Esophagus muscularis mucosa (tissue), 4 donors: ENCODE results near the gene ACP4. TPM values are rescaled to one million over a fixed set of nuclear protein-coding genes. Genes with fewer than 3 reads are reported as not detected.

Experiments
- DNase-seq: peaks from one replicate; pipeline ENCODE4 v3.0.0-alpha.2; 2017; ENCODE audit errors: extremely low spot score
- H3K27ac ChIP-seq, 4 donors: fragments of 200-600 bp; sonication (generic); replicated peaks in 1 of 4; 1 replicate in 3 of 4; 2 replicates in 1 of 4; pipeline ENCODE4 v1.5.1; 2016 to 2019; ENCODE audit warnings: mild to moderate bottlenecking in 1 of 4
- H3K27me3 ChIP-seq, 4 donors: fragments of 200-600 bp; sonication (generic); one replicate each; pipeline versions ENCODE4 v1.5.1 to v1.6.0; 2016 to 2019
- H3K36me3 ChIP-seq, 4 donors: fragments of 200-600 bp; sonication (generic); one replicate each; pipeline ENCODE4 v1.5.1; 2016 to 2019
- H3K4me1 ChIP-seq, 4 donors: fragments of 200-600 bp; sonication (generic); one replicate each; pipeline ENCODE4 v1.5.1; 2016 to 2019
- H3K4me3 ChIP-seq, 4 donors: fragments of 200-600 bp; sonication (generic); 1 replicate in 2 of 4; 2 replicates in 2 of 4; pipeline ENCODE4 v1.5.1; 2016 to 2019; ENCODE audit warnings: mild to moderate bottlenecking in 4 of 4, moderate library complexity in 1 of 4
- H3K9me3 ChIP-seq, 4 donors: fragments of 200-600 bp; sonication (generic); 1 replicate in 3 of 4; 2 replicates in 1 of 4; pipeline ENCODE4 v1.5.1; 2016 to 2019
- EP300 ChIP-seq: sonication (generic); formaldehyde crosslinking; IDR thresholded peaks from one replicate; pipeline ENCODE4 v1.6.1; 2017; ENCODE audit warnings: antibody characterized with exemption
- POLR2A ChIP-seq: fragments of 450-650 bp; IDR thresholded peaks from one replicate; pipeline ENCODE4 v1.6.1; 2017; ENCODE audit warnings: antibody characterized with exemption, moderate library complexity, mild to moderate bottlenecking, low read depth
- POLR2AphosphoS5 ChIP-seq, 2 donors: sonication (generic); formaldehyde crosslinking; IDR thresholded peaks; one replicate each; pipeline ENCODE4 v1.6.1; 2017; ENCODE audit warnings: antibody characterized with exemption in 2 of 2
- WGBS: methylation state at CpG from one replicate; pipeline ENCODE4 v1.1.5; 2018; 5-methylcytosine and 5-hydroxymethylcytosine counted together
- intact Hi-C: fragments of 100-400 bp; cut with DNase I; formaldehyde crosslinking; loops from one replicate; pipeline ENCODE4 v1.15.1; 2023
- small RNA-seq, 3 donors: library from RNA; depleted of rRNA; stranded (forward); fragments of <200 nt; gene quantifications; one replicate each; pipeline ENCODE3, GENCODE V24; 2016
- total RNA-seq, 4 donors: library from RNA; depleted of rRNA; stranded (reverse); fragments of >200 nt; gene quantifications; one replicate each; pipeline versions ENCODE4 v1.1.0 to v1.2.1, GENCODE V29; 2016
- TF ChIP-seq, protein P1 (sequence below), 3 experiments: fragments of 200-600 bp in 2 of 3; fragments of 450-650 bp in 1 of 3; sonication (generic) in 2 of 3; IDR thresholded peaks; one replicate each; pipeline ENCODE4 v1.5.1; 2017 to 2019; ENCODE audit warnings: antibody characterized with exemption in 3 of 3, mild to moderate bottlenecking in 2 of 3, moderate library complexity in 1 of 3

Gene ACP4
- total RNA-seq, 4 donors from 2014 or later = not detected

GRCh38 chr19:50842130-50842529 is 51.9 kb downstream of the ACP4 start:
- intact Hi-C loops = no loop called here
- no peak overlapping the region for H3K4me3 ChIP-seq
- no peaks in the 10 kb centered on the region for H3K4me1 ChIP-seq
- no peak for DNase-seq
- no peaks in the 10 kb centered on the region for H3K36me3 ChIP-seq
- no peak overlapping the region for H3K27ac ChIP-seq
- 83% methylated on average over 6 of the region's 6 CpGs for whole genome bisulfite sequencing
- H3K27me3 ChIP-seq = peaks cover 0 to 33% (median 0%) of the 10 kb centered on the region in 4 donors
- TF ChIP-seq POLR2AphosphoS5 (IDR thresholded peaks at IDR 0.05) (no peak), POLR2A (no peak), EP300 (no peak)
- TF ChIP-seq, protein P1, sequence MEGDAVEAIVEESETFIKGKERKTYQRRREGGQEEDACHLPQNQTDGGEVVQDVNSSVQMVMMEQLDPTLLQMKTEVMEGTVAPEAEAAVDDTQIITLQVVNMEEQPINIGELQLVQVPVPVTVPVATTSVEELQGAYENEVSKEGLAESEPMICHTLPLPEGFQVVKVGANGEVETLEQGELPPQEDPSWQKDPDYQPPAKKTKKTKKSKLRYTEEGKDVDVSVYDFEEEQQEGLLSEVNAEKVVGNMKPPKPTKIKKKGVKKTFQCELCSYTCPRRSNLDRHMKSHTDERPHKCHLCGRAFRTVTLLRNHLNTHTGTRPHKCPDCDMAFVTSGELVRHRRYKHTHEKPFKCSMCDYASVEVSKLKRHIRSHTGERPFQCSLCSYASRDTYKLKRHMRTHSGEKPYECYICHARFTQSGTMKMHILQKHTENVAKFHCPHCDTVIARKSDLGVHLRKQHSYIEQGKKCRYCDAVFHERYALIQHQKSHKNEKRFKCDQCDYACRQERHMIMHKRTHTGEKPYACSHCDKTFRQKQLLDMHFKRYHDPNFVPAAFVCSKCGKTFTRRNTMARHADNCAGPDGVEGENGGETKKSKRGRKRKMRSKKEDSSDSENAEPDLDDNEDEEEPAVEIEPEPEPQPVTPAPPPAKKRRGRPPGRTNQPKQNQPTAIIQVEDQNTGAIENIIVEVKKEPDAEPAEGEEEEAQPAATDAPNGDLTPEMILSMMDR (IDR thresholded peaks at IDR 0.05) = no peak
- peaks cover 0 to 20% (median 9%) of the 10 kb centered on the region in 4 donors for H3K9me3 ChIP-seq

DNA sequence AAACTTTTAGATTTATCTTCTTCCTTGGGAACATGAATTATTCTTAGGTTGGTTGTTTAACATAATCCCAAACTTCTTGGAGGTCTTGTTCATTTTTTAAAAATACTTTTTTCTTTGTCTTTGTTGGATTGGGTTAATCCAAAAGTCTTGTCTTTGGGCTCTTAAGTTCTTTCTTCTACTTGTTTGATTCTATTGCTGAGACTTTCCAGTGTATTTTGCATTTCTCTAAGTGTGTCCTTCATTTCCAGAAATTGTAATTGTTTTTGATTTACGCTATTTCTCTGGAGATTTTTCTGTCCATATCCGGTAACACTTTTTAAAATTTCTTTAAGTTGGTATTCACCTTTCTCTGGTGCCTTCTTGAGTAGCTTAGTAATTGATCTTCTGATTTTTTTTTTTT is 53.0 kb downstream of the ACP4 start:
- Histone ChIP-seq H3K9me3 (peaks cover 0 to 20% (median 9%) of the 10 kb centered on the region in 4 donors), H3K27ac (no peak overlapping the region), H3K27me3 (peaks cover 0 to 24% (median 0%) of the 10 kb centered on the region in 4 donors), H3K4me3 (no peak overlapping the region), H3K36me3 (no peaks in the 10 kb centered on the region), H3K4me1 (no peaks in the 10 kb centered on the region)
- WGBS = 90% methylated on average over 2 of the region's 2 CpGs
- TF ChIP-seq POLR2A = no peak
- TF ChIP-seq, protein P1 (IDR thresholded peaks at IDR 0.05) = no peak
- TF ChIP-seq POLR2AphosphoS5 (IDR thresholded peaks at IDR 0.05) = no peak
- TF ChIP-seq EP300 = no peak
- DNase-seq = no peak
- intact Hi-C loops = no loop called here

DNA sequence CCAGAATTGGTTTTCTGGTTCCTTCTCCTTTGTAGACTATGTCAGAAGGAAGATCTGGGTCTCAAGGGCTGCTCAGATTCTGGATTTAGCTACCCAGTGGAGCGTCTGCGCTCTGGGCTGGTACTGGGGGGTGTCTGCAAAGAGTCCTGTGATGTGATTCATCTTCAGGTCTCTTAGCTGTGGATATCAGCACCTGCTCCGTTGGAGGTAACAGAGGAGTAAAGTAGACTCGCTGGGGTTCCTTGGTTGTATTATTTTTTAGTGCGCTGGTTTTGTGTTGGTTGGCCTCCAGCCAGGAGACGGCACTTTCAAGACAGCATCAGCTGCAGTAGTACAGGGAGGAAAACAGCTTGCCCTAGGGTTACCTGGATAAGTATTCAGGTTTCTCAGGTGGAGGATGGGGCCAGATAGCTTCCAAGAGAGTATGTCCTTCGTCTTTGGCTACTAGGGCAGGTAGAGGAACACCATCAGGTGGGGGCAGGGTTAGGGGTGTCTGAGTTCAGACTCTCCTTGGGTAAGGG is 53.5 kb downstream of the ACP4 start:
- 76% methylated on average over 7 of the region's 7 CpGs for WGBS
- H3K4me3 ChIP-seq = no peak overlapping the region
- H3K4me1 ChIP-seq = no peaks in the 10 kb centered on the region
- TF ChIP-seq EP300 (no peak), POLR2A (no peak), POLR2AphosphoS5 (IDR thresholded peaks at IDR 0.05) (no peak)
- TF ChIP-seq, protein P1 (IDR thresholded peaks at IDR 0.05) = no peak
- H3K36me3 ChIP-seq = no peaks in the 10 kb centered on the region
- H3K9me3 ChIP-seq = peaks cover 0 to 20% (median 9%) of the 10 kb centered on the region in 4 donors
- DNase-seq = no peak
- intact Hi-C loops = no loop called here
- no peak overlapping the region for H3K27ac ChIP-seq
- peaks cover 0 to 18% (median 0%) of the 10 kb centered on the region in 4 donors for H3K27me3 ChIP-seq

DNA sequence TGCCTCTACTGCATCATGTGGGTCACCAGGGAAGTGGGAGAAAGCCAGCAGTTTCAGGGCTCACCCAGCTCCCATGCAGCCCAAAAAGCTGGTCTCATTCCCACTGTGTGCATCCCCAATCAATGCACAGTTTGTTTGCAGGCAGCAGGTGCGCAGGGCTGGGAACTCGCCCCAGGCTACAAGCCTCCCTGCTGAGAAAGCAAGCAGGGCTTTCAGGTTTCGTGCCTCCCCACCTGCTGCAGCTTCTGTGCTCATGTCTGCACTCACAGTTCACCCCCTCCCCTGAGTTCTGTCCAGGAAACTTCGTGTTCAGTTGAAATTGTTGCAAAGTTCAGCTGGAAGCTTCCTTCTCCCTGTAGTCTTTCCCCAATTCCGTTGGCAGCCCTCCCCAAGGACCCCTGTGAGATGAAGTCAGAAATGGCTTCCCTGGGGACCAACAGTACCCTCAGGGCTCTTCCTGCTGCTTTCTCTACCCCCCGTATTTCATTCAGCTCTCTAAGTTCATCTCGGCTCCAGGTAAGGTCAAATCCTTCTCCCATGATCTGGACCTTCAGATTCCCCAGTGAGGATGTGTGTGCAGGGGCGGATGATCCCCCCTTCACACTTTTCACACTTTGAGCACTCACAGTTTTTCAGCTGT is 54.2 kb downstream of the ACP4 start:
- Histone ChIP-seq H3K36me3 (no peaks in the 10 kb centered on the region), H3K4me3 (no peak overlapping the region), H3K4me1 (no peaks in the 10 kb centered on the region), H3K9me3 (peaks cover 0 to 20% (median 9%) of the 10 kb centered on the region in 4 donors), H3K27me3 (peaks cover 0 to 13% (median 0%) of the 10 kb centered on the region in 4 donors), H3K27ac (no peak overlapping the region)
- 65% methylated on average over 8 of the region's 8 CpGs for WGBS
- intact Hi-C loops = no loop called here
- no peak for DNase-seq
- no peak for TF ChIP-seq EP300

Small RNA genes within 50 kb of the gene (small RNA-seq; reads per million reads assigned to genes)
- gene SNORD88A (52.1 to 105 (median 63.9) reads per million in 3 donors), gene SNORD88B (0 reads per million in 3 donors), gene SNORD88C (0 reads per million in 3 donors)

Other genes starting within 250 kb of the ACP4 start
- 10 to 100 TPM in 1 of 4 donors, 1 to 10 TPM in 3; 3.7 to 12.5 (median 6.7) TPM for gene LRRC4B, start 222.0 kb upstream of the ACP4 start, total RNA-seq
- 1 to 10 TPM in 1 of 4 donors, under 1 TPM in 2, not detected in 1; 0.17 to 1.2 (median 0.71) TPM for gene SYT3, start 150.5 kb upstream of the ACP4 start, total RNA-seq
- gene C19orf81, start 141.0 kb upstream of the ACP4 start, total RNA-seq = 1 to 10 TPM in 1 of 4 donors, not detected in 3; 1.1 TPM
- under 1 TPM in 3 of 4 donors, not detected in 1; 0.11 to 0.42 (median 0.39) TPM for gene SHANK1, start 70.6 kb upstream of the ACP4 start, total RNA-seq
- 10 to 100 TPM in 3 of 4 donors, 1 to 10 TPM in 1; 8.3 to 15.4 (median 11.1) TPM for gene CLEC11A, start 67.1 kb upstream of the ACP4 start, total RNA-seq
- not detected for gene GPR32, start 20.0 kb upstream of the ACP4 start, total RNA-seq
- not detected for gene KLK1, start 33.4 kb downstream of the ACP4 start, total RNA-seq
- gene KLK15, start 43.2 kb downstream of the ACP4 start, total RNA-seq = not detected
- not detected for gene KLK3, start 64.5 kb downstream of the ACP4 start, total RNA-seq
- not detected for gene KLK2, start 83.0 kb downstream of the ACP4 start, total RNA-seq
- gene KLK4, start 121.0 kb downstream of the ACP4 start, total RNA-seq = not detected
- not detected for gene KLK5, start 162.6 kb downstream of the ACP4 start, total RNA-seq
- gene KLK6, start 179.2 kb downstream of the ACP4 start, total RNA-seq = not detected
- gene KLK7, start 193.5 kb downstream of the ACP4 start, total RNA-seq = under 1 TPM in 2 of 4 donors, not detected in 2; 0.32 to 0.33 TPM
- not detected for gene KLK8, start 211.2 kb downstream of the ACP4 start, total RNA-seq
- not detected for gene KLK10, start 229.3 kb downstream of the ACP4 start, total RNA-seq
- not detected for gene KLK11, start 236.2 kb downstream of the ACP4 start, total RNA-seq
- gene KLK12, start 244.6 kb downstream of the ACP4 start, total RNA-seq = not detected